WTC11 (cell line): ENCODE data around the gene SLC7A8. TPM values are rescaled to one million over a fixed set of nuclear protein-coding genes. Genes with fewer than 3 reads are reported as not detected.

Source experiments
- ATAC-seq: fragments of 200-7000 bp; cut with Tn5 transposase; 2 replicates; pipeline ENCODE4 v1.10.0; 2021; ENCODE audit warnings: mild to moderate bottlenecking, moderate library complexity
- CTCF ChIA-PET: fragments of 300-600 bp; sonication (Branson Sonifier 250); formaldehyde crosslinking; loops from one replicate; lab custom pipeline; 2021; ENCODE audit warnings: antibody characterized with exemption; lab: Charles Lee
- POLR2A ChIA-PET: fragments of 350-600 bp; sonication (Branson Sonifier 250); formaldehyde crosslinking; loops from one replicate; lab custom pipeline; 2021; ENCODE audit warnings: antibody characterized with exemption; lab: Charles Lee
- DNase-seq: peaks from one replicate; pipeline ENCODE4 v3.0.0; 2021; ENCODE audit warnings: low spot score
- H3K27ac Mint-ChIP-seq: 2 replicates; pipeline ENCODE4 v1.8.0; 2021; ENCODE audit warnings: mixed read lengths
- H3K27me3 Mint-ChIP-seq: 2 replicates; pipeline ENCODE4 v1.8.0; 2021; ENCODE audit warnings: low read depth, mild to moderate bottlenecking, moderate library complexity, mixed read lengths
- H3K36me3 Mint-ChIP-seq: 2 replicates; pipeline ENCODE4 v1.8.0; 2021; ENCODE audit warnings: mixed read lengths
- H3K4me1 Mint-ChIP-seq: 2 replicates; pipeline ENCODE4 v1.8.0; 2022; ENCODE audit warnings: mixed read lengths
- H3K4me3 Mint-ChIP-seq: 2 replicates; pipeline ENCODE4 v1.8.0; 2021; ENCODE audit warnings: mild to moderate bottlenecking, moderate library complexity, mixed read lengths
- H3K9me3 Mint-ChIP-seq: 2 replicates; pipeline ENCODE4 v1.8.0; 2021; ENCODE audit warnings: mixed read lengths
- ARID4B ChIP-seq: sonication (generic); formaldehyde crosslinking; IDR thresholded peaks from 2 replicates; pipeline ENCODE4 v1.8.0; 2023; ENCODE audit warnings: missing genetic modification reagents, mild to moderate bottlenecking, borderline replicate concordance
- ELF4 ChIP-seq: sonication (generic); formaldehyde crosslinking; IDR thresholded peaks from 2 replicates; pipeline ENCODE4 v1.8.1; 2022; ENCODE audit warnings: low read depth, mild to moderate bottlenecking, moderate library complexity, missing genetic modification reagents
- HMGA2 ChIP-seq: fragments of 250-450 bp; sonication (Bioruptor Pico); IDR thresholded peaks from 2 replicates; pipeline ENCODE4 v1.4.0; 2021; ENCODE audit warnings: mild to moderate bottlenecking, moderate library complexity
- HMGXB4 ChIP-seq: sonication (generic); formaldehyde crosslinking; IDR thresholded peaks from 2 replicates; pipeline ENCODE4 v1.8.1; 2023; ENCODE audit warnings: mild to moderate bottlenecking, moderate library complexity, missing genetic modification reagents
- IRF2 ChIP-seq: sonication (generic); formaldehyde crosslinking; IDR thresholded peaks from 2 replicates; pipeline ENCODE4 v1.8.0; 2022; ENCODE audit warnings: low read depth, missing genetic modification reagents, borderline replicate concordance
- JUN ChIP-seq: sonication (generic); formaldehyde crosslinking; IDR thresholded peaks from 2 replicates; pipeline ENCODE4 v1.8.0; 2023; ENCODE audit warnings: mild to moderate bottlenecking, missing genetic modification reagents
- KAT7 ChIP-seq: sonication (generic); formaldehyde crosslinking; IDR thresholded peaks from 2 replicates; pipeline ENCODE4 v1.8.1; 2023; ENCODE audit warnings: missing genetic modification reagents, mild to moderate bottlenecking, borderline replicate concordance
- PREB ChIP-seq: sonication (generic); formaldehyde crosslinking; IDR thresholded peaks from 2 replicates; pipeline ENCODE4 v1.8.1; 2022; ENCODE audit warnings: mild to moderate bottlenecking, missing genetic modification reagents, moderate library complexity, borderline replicate concordance
- SMAD3 ChIP-seq: sonication (generic); formaldehyde crosslinking; IDR thresholded peaks from 2 replicates; pipeline ENCODE4 v1.8.0; 2022; ENCODE audit warnings: missing genetic modification reagents, mild to moderate bottlenecking, borderline replicate concordance
- ZNF121 ChIP-seq: sonication (generic); formaldehyde crosslinking; IDR thresholded peaks from 2 replicates; pipeline ENCODE4 v1.8.0; 2023; ENCODE audit warnings: missing genetic modification reagents
- ZNF263 ChIP-seq: sonication (generic); formaldehyde crosslinking; IDR thresholded peaks from 2 replicates; pipeline ENCODE4 v1.8.1; 2022; ENCODE audit warnings: low read depth, mild to moderate bottlenecking, moderate library complexity, missing genetic modification reagents
- total RNA-seq: library from RNA; stranded (reverse); gene quantifications from 3 replicates; pipeline ENCODE4 v1.2.3, GENCODE V29; 2021
- TF ChIP-seq, protein P1 (sequence below): fragments of 250-450 bp; sonication (Bioruptor Pico); IDR thresholded peaks from 2 replicates; pipeline ENCODE4 v1.9.0; 2021; ENCODE audit warnings: mild to moderate bottlenecking
- TF ChIP-seq, protein P2 (sequence below): sonication (generic); formaldehyde crosslinking; IDR thresholded peaks from 2 replicates; pipeline ENCODE4 v1.8.1; 2023; ENCODE audit warnings: mild to moderate bottlenecking, missing genetic modification reagents
- TF ChIP-seq, protein P3 (sequence below): fragments of 200-600 bp; IDR thresholded peaks from 2 replicates; pipeline ENCODE4 v1.8.0; 2022; ENCODE audit warnings: antibody characterized with exemption
- TF ChIP-seq, protein P4 (sequence below): sonication (generic); formaldehyde crosslinking; IDR thresholded peaks from 2 replicates; pipeline ENCODE4 v1.8.0; 2023; ENCODE audit warnings: mild to moderate bottlenecking, missing genetic modification reagents

SLC7A8 gene
- total RNA-seq, 1 experiment from 2014 or later = 207 TPM

DNA sequence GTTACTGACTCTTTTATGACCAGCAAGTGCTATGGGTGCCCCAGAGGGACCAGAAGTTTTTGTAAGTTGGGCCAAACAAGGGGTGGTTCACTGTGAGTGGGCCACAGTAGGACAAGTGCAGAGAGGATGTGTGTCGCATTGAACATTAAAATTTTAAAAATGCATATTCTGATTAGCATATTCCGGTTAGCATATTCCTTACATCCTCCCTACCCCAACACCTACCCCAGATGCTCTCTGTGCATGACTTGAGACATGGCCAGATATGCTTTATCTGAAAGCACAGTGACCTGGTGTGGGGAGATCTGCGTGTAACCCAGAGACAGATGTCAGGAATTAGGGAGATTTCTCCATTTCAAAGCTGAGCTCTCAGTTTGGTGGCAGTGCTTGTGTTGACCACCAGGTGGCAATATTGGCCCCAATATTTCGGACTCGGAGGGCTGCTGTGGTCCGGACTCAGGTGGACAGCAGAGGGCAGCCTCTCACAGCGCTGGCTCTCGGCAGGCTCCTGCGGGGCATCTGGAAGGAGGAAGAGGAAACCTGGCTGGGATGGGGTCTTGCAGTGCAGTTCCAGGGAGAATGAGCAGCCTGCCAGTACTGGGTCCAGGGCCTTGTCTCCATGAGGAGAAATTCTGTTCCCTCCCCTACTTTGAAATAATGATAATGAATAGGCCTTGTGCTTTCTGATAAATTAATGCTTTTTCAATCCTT lies 62.8 kb downstream of the SLC7A8 start (continued):
- TF ChIP-seq SMAD3 (CRISPR knock-in tag) (no peak), KAT7 (CRISPR knock-in tag) (no peak)

- CTCF ChIA-PET = interaction anchor here (0.9 to 8.4 kb wide), 27 partner anchors 9 to 260 kb away, joined by 3 to 372 read pairs (median 16); partner anchors contain the start of genes ACIN1, BCL2L2, C14orf119 and CIROP
- H3K27me3 Mint-ChIP-seq = peaks cover 15% of the 10 kb centered on the region
- TF ChIP-seq HMGA2 (CRISPR knock-in tag) (no peak), HMGXB4 (CRISPR knock-in tag) (no peak), ZNF263 (CRISPR knock-in tag) (no peak), ZNF121 (no peak), ELF4 (no peak), JUN (no peak), PREB (CRISPR knock-in tag) (no peak), ARID4B (CRISPR knock-in tag) (no peak), IRF2 (CRISPR knock-in tag) (no peak)
- TF ChIP-seq, protein P1, sequence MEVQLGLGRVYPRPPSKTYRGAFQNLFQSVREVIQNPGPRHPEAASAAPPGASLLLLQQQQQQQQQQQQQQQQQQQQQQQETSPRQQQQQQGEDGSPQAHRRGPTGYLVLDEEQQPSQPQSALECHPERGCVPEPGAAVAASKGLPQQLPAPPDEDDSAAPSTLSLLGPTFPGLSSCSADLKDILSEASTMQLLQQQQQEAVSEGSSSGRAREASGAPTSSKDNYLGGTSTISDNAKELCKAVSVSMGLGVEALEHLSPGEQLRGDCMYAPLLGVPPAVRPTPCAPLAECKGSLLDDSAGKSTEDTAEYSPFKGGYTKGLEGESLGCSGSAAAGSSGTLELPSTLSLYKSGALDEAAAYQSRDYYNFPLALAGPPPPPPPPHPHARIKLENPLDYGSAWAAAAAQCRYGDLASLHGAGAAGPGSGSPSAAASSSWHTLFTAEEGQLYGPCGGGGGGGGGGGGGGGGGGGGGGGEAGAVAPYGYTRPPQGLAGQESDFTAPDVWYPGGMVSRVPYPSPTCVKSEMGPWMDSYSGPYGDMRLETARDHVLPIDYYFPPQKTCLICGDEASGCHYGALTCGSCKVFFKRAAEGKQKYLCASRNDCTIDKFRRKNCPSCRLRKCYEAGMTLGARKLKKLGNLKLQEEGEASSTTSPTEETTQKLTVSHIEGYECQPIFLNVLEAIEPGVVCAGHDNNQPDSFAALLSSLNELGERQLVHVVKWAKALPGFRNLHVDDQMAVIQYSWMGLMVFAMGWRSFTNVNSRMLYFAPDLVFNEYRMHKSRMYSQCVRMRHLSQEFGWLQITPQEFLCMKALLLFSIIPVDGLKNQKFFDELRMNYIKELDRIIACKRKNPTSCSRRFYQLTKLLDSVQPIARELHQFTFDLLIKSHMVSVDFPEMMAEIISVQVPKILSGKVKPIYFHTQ (CRISPR knock-in tag) = no peak
- TF ChIP-seq, protein P2, sequence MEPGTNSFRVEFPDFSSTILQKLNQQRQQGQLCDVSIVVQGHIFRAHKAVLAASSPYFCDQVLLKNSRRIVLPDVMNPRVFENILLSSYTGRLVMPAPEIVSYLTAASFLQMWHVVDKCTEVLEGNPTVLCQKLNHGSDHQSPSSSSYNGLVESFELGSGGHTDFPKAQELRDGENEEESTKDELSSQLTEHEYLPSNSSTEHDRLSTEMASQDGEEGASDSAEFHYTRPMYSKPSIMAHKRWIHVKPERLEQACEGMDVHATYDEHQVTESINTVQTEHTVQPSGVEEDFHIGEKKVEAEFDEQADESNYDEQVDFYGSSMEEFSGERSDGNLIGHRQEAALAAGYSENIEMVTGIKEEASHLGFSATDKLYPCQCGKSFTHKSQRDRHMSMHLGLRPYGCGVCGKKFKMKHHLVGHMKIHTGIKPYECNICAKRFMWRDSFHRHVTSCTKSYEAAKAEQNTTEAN (CRISPR knock-in tag) = no peak
- TF ChIP-seq, protein P3, sequence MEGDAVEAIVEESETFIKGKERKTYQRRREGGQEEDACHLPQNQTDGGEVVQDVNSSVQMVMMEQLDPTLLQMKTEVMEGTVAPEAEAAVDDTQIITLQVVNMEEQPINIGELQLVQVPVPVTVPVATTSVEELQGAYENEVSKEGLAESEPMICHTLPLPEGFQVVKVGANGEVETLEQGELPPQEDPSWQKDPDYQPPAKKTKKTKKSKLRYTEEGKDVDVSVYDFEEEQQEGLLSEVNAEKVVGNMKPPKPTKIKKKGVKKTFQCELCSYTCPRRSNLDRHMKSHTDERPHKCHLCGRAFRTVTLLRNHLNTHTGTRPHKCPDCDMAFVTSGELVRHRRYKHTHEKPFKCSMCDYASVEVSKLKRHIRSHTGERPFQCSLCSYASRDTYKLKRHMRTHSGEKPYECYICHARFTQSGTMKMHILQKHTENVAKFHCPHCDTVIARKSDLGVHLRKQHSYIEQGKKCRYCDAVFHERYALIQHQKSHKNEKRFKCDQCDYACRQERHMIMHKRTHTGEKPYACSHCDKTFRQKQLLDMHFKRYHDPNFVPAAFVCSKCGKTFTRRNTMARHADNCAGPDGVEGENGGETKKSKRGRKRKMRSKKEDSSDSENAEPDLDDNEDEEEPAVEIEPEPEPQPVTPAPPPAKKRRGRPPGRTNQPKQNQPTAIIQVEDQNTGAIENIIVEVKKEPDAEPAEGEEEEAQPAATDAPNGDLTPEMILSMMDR = no peak
- TF ChIP-seq, protein P4, sequence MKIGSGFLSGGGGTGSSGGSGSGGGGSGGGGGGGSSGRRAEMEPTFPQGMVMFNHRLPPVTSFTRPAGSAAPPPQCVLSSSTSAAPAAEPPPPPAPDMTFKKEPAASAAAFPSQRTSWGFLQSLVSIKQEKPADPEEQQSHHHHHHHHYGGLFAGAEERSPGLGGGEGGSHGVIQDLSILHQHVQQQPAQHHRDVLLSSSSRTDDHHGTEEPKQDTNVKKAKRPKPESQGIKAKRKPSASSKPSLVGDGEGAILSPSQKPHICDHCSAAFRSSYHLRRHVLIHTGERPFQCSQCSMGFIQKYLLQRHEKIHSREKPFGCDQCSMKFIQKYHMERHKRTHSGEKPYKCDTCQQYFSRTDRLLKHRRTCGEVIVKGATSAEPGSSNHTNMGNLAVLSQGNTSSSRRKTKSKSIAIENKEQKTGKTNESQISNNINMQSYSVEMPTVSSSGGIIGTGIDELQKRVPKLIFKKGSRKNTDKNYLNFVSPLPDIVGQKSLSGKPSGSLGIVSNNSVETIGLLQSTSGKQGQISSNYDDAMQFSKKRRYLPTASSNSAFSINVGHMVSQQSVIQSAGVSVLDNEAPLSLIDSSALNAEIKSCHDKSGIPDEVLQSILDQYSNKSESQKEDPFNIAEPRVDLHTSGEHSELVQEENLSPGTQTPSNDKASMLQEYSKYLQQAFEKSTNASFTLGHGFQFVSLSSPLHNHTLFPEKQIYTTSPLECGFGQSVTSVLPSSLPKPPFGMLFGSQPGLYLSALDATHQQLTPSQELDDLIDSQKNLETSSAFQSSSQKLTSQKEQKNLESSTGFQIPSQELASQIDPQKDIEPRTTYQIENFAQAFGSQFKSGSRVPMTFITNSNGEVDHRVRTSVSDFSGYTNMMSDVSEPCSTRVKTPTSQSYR (CRISPR knock-in tag) = no peak
These were observed 63.8 kb downstream of the SLC7A8 start for GRCh38 chr14:23119363-23120327.

More at GRCh38 chr14:23119363-23120327, 63.8 kb downstream of the SLC7A8 start:
- POLR2A ChIA-PET = interaction anchor here (0.5 to 1.4 kb wide), 4 partner anchors 25 to 103 kb away, joined by 3 to 8 read pairs (median 4); partner anchors contain the start of genes ACIN1 and C14orf119
- no peak overlapping the region for H3K27ac Mint-ChIP-seq
- no peak overlapping the region for H3K4me3 Mint-ChIP-seq
- DNase-seq (no peak), ATAC-seq (no peak)
- H3K4me1 Mint-ChIP-seq = peaks cover 56% of the 10 kb centered on the region
- H3K9me3 Mint-ChIP-seq = no peaks in the 10 kb centered on the region
- H3K36me3 Mint-ChIP-seq = no peaks in the 10 kb centered on the region
